ENCODE measurements around the gene THSD7B. TPM values are rescaled to one million over a fixed set of nuclear protein-coding genes. Genes with fewer than 3 reads are reported as not detected.

The THSD7B gene
- total and polyA plus RNA-seq, 3 experiments from 2014 or later: not detected

- no peaks in the 10 kb centered on the region for H3K27me3 ChIP-seq (ENCODE audit: insufficient read depth, low read length, poor library complexity, severe bottlenecking)
- no peak overlapping the region for H3K27ac Mint-ChIP-seq
- H3K9me3 Mint-ChIP-seq: peaks cover 0 to 10% (median 1%) of the 10 kb centered on the region in 5 donors
- peaks cover 0 to 2% of the 10 kb centered on the region in 2 donors for H3K27me3 Mint-ChIP-seq
- no peak for DNase-seq
- ChIA-PET CTCF (no interaction called here), POLR2A (no interaction called here)
- no peaks in the 10 kb centered on the region for H3K36me3 Mint-ChIP-seq
- H3K27ac ChIP-seq (ENCODE audit: low read depth, low read length): no peak overlapping the region
- no peaks in the 10 kb centered on the region for H3K9me3 ChIP-seq (ENCODE audit: low read length)
- H3K36me3 ChIP-seq (ENCODE audit: insufficient read depth, low read length): no peaks in the 10 kb centered on the region
- no peaks in the 10 kb centered on the region for H3K4me1 ChIP-seq (ENCODE audit: insufficient read depth, low read length)
- H3K4me1 Mint-ChIP-seq: no peaks in the 10 kb centered on the region
- no peak overlapping the region for H3K4me3 ChIP-seq (ENCODE audit: low read length)
- H3K4me3 Mint-ChIP-seq: no peak overlapping the region
Measured at GRCh38 chr2:137644731-137645130, 879.4 kb downstream of the THSD7B start.

DNA sequence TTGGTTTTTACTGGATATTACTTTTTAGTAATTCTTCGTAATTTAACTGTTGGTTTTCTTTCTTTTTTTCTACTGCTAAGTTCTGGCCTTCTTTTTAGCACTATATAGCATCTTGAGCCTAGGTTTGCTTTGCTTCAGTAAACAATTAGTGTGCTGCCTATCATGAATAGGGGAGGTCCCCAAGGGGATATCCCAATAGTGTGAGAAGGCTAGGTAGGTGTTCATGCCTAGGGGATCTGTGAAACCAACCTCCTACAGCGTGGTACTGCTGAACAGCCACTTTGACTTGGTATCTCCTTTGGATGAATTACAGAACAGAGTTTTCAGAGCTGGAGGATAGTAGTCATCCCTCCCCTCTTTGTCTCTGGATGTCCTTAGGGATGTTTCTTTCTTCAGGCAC lies 888.7 kb downstream of the THSD7B start:
- Histone ChIP-seq H3K27ac (ENCODE audit: low read depth, low read length) (no peak overlapping the region), H3K36me3 (ENCODE audit: insufficient read depth, low read length) (no peaks in the 10 kb centered on the region), H3K9me3 (ENCODE audit: low read length) (no peaks in the 10 kb centered on the region), H3K27me3 (ENCODE audit: insufficient read depth, low read length, poor library complexity, severe bottlenecking) (no peaks in the 10 kb centered on the region), H3K4me1 (ENCODE audit: insufficient read depth, low read length) (no peaks in the 10 kb centered on the region), H3K4me3 (ENCODE audit: low read length) (no peak overlapping the region)
- peaks cover 0 to 14% (median 4%) of the 10 kb centered on the region in 5 donors for H3K9me3 Mint-ChIP-seq
- ChIA-PET POLR2A (no interaction called here), CTCF (no interaction called here)
- no peaks in the 10 kb centered on the region for H3K27me3 Mint-ChIP-seq
- no peaks in the 10 kb centered on the region for H3K4me1 Mint-ChIP-seq
- no peak for DNase-seq
- H3K36me3 Mint-ChIP-seq: no peaks in the 10 kb centered on the region
- no peak overlapping the region for H3K27ac Mint-ChIP-seq
- H3K4me3 Mint-ChIP-seq: no peak overlapping the region

- H3K4me1 Mint-ChIP-seq: no peaks in the 10 kb centered on the region
- POLR2A ChIA-PET: no interaction called here
- H3K27ac Mint-ChIP-seq: no peak overlapping the region
- H3K9me3 Mint-ChIP-seq: peaks cover 0 to 9% (median 4%) of the 10 kb centered on the region in 5 donors
- H3K4me3 Mint-ChIP-seq: no peak overlapping the region
- Histone ChIP-seq H3K9me3 (ENCODE audit: low read length) (no peaks in the 10 kb centered on the region), H3K27ac (ENCODE audit: low read depth, low read length) (no peak overlapping the region), H3K4me1 (ENCODE audit: insufficient read depth, low read length) (no peaks in the 10 kb centered on the region), H3K36me3 (ENCODE audit: insufficient read depth, low read length) (no peaks in the 10 kb centered on the region), H3K4me3 (ENCODE audit: low read length) (no peak overlapping the region), H3K27me3 (ENCODE audit: insufficient read depth, low read length, poor library complexity, severe bottlenecking) (no peaks in the 10 kb centered on the region)
- no peak for DNase-seq
- H3K27me3 Mint-ChIP-seq: no peaks in the 10 kb centered on the region
- H3K36me3 Mint-ChIP-seq: no peaks in the 10 kb centered on the region
- CTCF ChIA-PET: no interaction called here
Measured at GRCh38 chr2:137655814-137656213, 890.5 kb downstream of the THSD7B start.

- Histone ChIP-seq H3K27me3 (ENCODE audit: insufficient read depth, low read length, poor library complexity, severe bottlenecking) (no peaks in the 10 kb centered on the region), H3K4me3 (ENCODE audit: low read length) (no peak overlapping the region), H3K9me3 (ENCODE audit: low read length) (no peaks in the 10 kb centered on the region), H3K4me1 (ENCODE audit: insufficient read depth, low read length) (no peaks in the 10 kb centered on the region), H3K36me3 (ENCODE audit: insufficient read depth, low read length) (no peaks in the 10 kb centered on the region), H3K27ac (ENCODE audit: low read depth, low read length) (no peak overlapping the region)
- H3K36me3 Mint-ChIP-seq: no peaks in the 10 kb centered on the region
- CTCF ChIA-PET: no interaction called here
- no peak overlapping the region for H3K4me3 Mint-ChIP-seq
- POLR2A ChIA-PET: no interaction called here
- H3K4me1 Mint-ChIP-seq: no peaks in the 10 kb centered on the region
- no peak for DNase-seq
- H3K9me3 Mint-ChIP-seq: peaks cover 0 to 7% (median 3%) of the 10 kb centered on the region in 5 donors
- H3K27ac Mint-ChIP-seq: no peak overlapping the region
- no peaks in the 10 kb centered on the region for H3K27me3 Mint-ChIP-seq
Measured at GRCh38 chr2:137658433-137658832, 893.1 kb downstream of the THSD7B start.

DNA sequence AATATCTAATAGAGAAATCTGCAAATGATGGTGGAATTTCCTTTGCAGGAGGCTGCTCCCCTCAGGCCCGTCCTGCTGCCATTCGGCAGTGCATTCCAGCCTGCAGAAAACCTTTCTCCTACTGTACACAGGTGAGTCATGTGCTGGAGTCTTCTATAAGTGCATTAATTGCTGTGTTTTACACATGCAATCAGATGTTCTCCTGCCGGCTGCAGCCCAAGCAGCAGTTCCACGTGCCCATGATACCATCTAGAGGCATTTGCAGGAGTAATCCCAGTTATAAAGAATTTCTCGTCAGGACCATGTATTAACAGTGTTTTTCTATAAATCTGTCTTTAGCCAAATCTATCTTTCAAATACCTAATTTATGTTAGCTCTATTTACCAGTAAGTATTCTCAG lies 894.3 kb downstream of the THSD7B start:
- H3K27me3 ChIP-seq (ENCODE audit: insufficient read depth, low read length, poor library complexity, severe bottlenecking): no peaks in the 10 kb centered on the region
- H3K36me3 ChIP-seq (ENCODE audit: insufficient read depth, low read length): no peaks in the 10 kb centered on the region
- no peaks in the 10 kb centered on the region for H3K9me3 ChIP-seq (ENCODE audit: low read length)
- no peaks in the 10 kb centered on the region for H3K27me3 Mint-ChIP-seq
- H3K9me3 Mint-ChIP-seq: peaks cover 0 to 3% (median 2%) of the 10 kb centered on the region in 5 donors
- H3K27ac ChIP-seq (ENCODE audit: low read depth, low read length): no peak overlapping the region
- POLR2A ChIA-PET: no interaction called here
- no peak overlapping the region for H3K4me3 ChIP-seq (ENCODE audit: low read length)
- no peaks in the 10 kb centered on the region for H3K4me1 ChIP-seq (ENCODE audit: insufficient read depth, low read length)
- no peak for DNase-seq
- CTCF ChIA-PET: no interaction called here
- no peak overlapping the region for H3K4me3 Mint-ChIP-seq
- no peak overlapping the region for H3K27ac Mint-ChIP-seq
- H3K4me1 Mint-ChIP-seq: no peaks in the 10 kb centered on the region
- H3K36me3 Mint-ChIP-seq: no peaks in the 10 kb centered on the region

DNA sequence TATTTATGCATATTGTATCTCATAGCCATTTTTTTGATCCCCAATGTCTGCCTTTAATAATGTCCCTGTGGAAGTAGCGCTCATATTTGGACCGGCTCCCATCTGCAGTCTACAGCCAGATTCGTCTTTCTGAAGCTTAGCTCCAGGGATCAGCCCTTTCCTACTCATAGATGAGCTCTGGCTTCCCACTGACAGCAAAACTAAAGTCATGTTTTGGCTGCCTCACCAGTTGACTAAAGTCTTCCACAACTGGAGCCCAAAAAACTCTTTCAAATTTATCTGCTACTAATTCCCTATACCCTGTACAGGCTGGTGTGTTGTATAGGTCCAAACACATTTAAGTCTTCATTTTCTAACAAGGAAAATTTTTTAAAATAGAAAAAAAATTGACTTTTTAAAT lies 904.8 kb downstream of the THSD7B start:
- ChIA-PET CTCF (no interaction called here), POLR2A (no interaction called here)
- Mint-ChIP-seq H3K36me3 (no peaks in the 10 kb centered on the region), H3K27me3 (no peaks in the 10 kb centered on the region), H3K9me3 (peaks cover 0 to 2% (median 0%) of the 10 kb centered on the region in 5 donors), H3K4me3 (no peak overlapping the region), H3K4me1 (no peaks in the 10 kb centered on the region), H3K27ac (no peak overlapping the region)
- DNase-seq: no peak
- Histone ChIP-seq H3K4me3 (ENCODE audit: low read length) (no peak overlapping the region), H3K4me1 (ENCODE audit: insufficient read depth, low read length) (no peaks in the 10 kb centered on the region), H3K9me3 (ENCODE audit: low read length) (no peaks in the 10 kb centered on the region), H3K27ac (ENCODE audit: low read depth, low read length) (no peak overlapping the region), H3K27me3 (ENCODE audit: insufficient read depth, low read length, poor library complexity, severe bottlenecking) (no peaks in the 10 kb centered on the region), H3K36me3 (ENCODE audit: insufficient read depth, low read length) (no peaks in the 10 kb centered on the region)

DNA sequence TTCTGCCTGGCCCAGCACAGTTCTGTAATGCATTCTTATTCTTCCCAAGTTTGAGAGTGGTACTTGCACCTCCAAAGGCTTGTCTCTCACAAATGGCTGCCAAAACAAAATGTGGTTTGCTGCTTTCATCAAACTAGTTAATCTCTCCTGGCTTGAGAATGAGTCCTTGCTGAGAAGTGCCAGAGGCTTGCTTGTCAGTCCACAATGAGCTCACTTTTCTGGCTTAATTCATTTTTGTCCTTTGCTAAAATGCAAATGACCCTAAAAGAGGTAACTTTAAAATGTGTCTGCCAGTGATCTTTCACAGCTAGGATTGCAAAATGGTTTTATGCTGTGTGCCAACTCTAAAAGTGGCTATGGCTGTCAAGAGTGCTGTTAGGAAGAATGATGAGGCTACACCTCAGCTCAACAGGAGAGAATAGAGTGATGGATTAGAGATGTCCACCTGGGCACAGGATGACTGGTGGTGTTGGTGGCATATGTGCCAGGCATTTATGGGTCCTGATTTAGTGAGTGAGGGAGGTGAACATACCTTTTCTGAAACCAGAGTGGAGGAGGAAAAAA lies 907.7 kb downstream of the THSD7B start:
- Mint-ChIP-seq H3K4me1 (no peaks in the 10 kb centered on the region), H3K36me3 (no peaks in the 10 kb centered on the region), H3K27ac (no peak overlapping the region), H3K9me3 (peaks cover 0 to 3% (median 0%) of the 10 kb centered on the region in 5 donors), H3K27me3 (no peaks in the 10 kb centered on the region), H3K4me3 (no peak overlapping the region)
- H3K27ac ChIP-seq (ENCODE audit: low read depth, low read length): no peak overlapping the region
- no peaks in the 10 kb centered on the region for H3K9me3 ChIP-seq (ENCODE audit: low read length)
- DNase-seq: no peak
- H3K4me1 ChIP-seq (ENCODE audit: insufficient read depth, low read length): no peaks in the 10 kb centered on the region
- H3K36me3 ChIP-seq (ENCODE audit: insufficient read depth, low read length): no peaks in the 10 kb centered on the region
- no peak overlapping the region for H3K4me3 ChIP-seq (ENCODE audit: low read length)
- H3K27me3 ChIP-seq (ENCODE audit: insufficient read depth, low read length, poor library complexity, severe bottlenecking): no peaks in the 10 kb centered on the region
- ChIA-PET CTCF (no interaction called here), POLR2A (no interaction called here)

GRCh38 chr2:137674991-137675390 lies 909.6 kb downstream of the THSD7B start:
- no peak overlapping the region for H3K27ac Mint-ChIP-seq

More at GRCh38 chr2:137674991-137675390, 909.6 kb downstream of the THSD7B start:
- CTCF ChIA-PET: no interaction called here
- no peak overlapping the region for H3K4me3 ChIP-seq (ENCODE audit: low read length)
- H3K9me3 ChIP-seq (ENCODE audit: low read length): no peaks in the 10 kb centered on the region
- H3K4me1 Mint-ChIP-seq: no peaks in the 10 kb centered on the region
- H3K36me3 Mint-ChIP-seq: no peaks in the 10 kb centered on the region
- no peak overlapping the region for H3K27ac ChIP-seq (ENCODE audit: low read depth, low read length)
- no peaks in the 10 kb centered on the region for H3K36me3 ChIP-seq (ENCODE audit: insufficient read depth, low read length)
- no peak for DNase-seq
- no peaks in the 10 kb centered on the region for H3K27me3 ChIP-seq (ENCODE audit: insufficient read depth, low read length, poor library complexity, severe bottlenecking)
- peaks cover 0 to 3% (median 0%) of the 10 kb centered on the region in 5 donors for H3K9me3 Mint-ChIP-seq
- POLR2A ChIA-PET: no interaction called here
- H3K4me1 ChIP-seq (ENCODE audit: insufficient read depth, low read length): no peaks in the 10 kb centered on the region
- no peak overlapping the region for H3K4me3 Mint-ChIP-seq
- H3K27me3 Mint-ChIP-seq: peaks cover 0 to 2% of the 10 kb centered on the region in 2 donors
